Measurements from ENCODE around the gene RAMP1.
"Not testable (repeated sequence)": the region's sequence is repeated elsewhere in the genome, so short reads cannot be mapped to it uniquely, and the experiment has no call there.

RAMP1 gene

GRCh38 chr2:237864444-237864931 lies 5.1 kb downstream of the RAMP1 start:
- peak; percentile 30 for DNase-seq

- DNase-seq = peak; percentile 92
These were observed 5.7 kb downstream of the RAMP1 start for GRCh38 chr2:237864940-237865622.

GRCh38 chr2:237865623-237866041 lies 6.2 kb downstream of the RAMP1 start:
- peak; percentile 41 for DNase-seq

GRCh38 chr2:237866101-237866621 lies 6.7 kb downstream of the RAMP1 start:
- DNase-seq = peak; percentile 45

GRCh38 chr2:237867465-237867864 lies 8.0 kb downstream of the RAMP1 start:
- no peak for DNase-seq

GRCh38 chr2:237868074-237868473 lies 8.7 kb downstream of the RAMP1 start:
- DNase-seq = not testable (repeated sequence)

GRCh38 chr2:237868631-237869342 lies 9.4 kb downstream of the RAMP1 start:
- no peak for DNase-seq

GRCh38 chr2:237869343-237870102 lies 10.1 kb downstream of the RAMP1 start:
- DNase-seq = no peak

GRCh38 chr2:237870126-237870525 lies 10.7 kb downstream of the RAMP1 start:
- DNase-seq = no peak

GRCh38 chr2:237870754-237871651 lies 11.6 kb downstream of the RAMP1 start:
- DNase-seq = no peak

- DNase-seq = no peak
These were observed 12.9 kb downstream of the RAMP1 start for GRCh38 chr2:237872178-237872887.

GRCh38 chr2:237873421-237873831 lies 14.0 kb downstream of the RAMP1 start:
- no peak for DNase-seq

- no peak for DNase-seq
These were observed 14.6 kb downstream of the RAMP1 start for GRCh38 chr2:237873897-237874551.

GRCh38 chr2:237874585-237875161 lies 15.2 kb downstream of the RAMP1 start:
- peak; percentile 84 for DNase-seq

- no peak for DNase-seq
These were observed 16.0 kb downstream of the RAMP1 start for GRCh38 chr2:237875256-237876060.

GRCh38 chr2:237876061-237876526 lies 16.7 kb downstream of the RAMP1 start:
- no peak for DNase-seq

- no peak for DNase-seq
These were observed 17.1 kb downstream of the RAMP1 start for GRCh38 chr2:237876532-237876931.

GRCh38 chr2:237876951-237877491 lies 17.6 kb downstream of the RAMP1 start:
- no peak for DNase-seq

All from 8988T (cell line).